ENCODE results near the gene NFIX. TPM values are rescaled to one million over a fixed set of nuclear protein-coding genes. Genes with fewer than 3 reads are reported as not detected.

Gene NFIX
- total and polyA plus RNA-seq, 2 of the 13 experiments (the other 11 are each of a cell fraction or from before 2014, with no cell fraction given), result 3.4 to 5.4 TPM

- peak; percentile 16; the same call in 1 of the 2 replicates for TF ChIP-seq ZNF501 (CRISPR knock-in tag; IDR thresholded peaks at IDR 0.05)
- no peak for TF ChIP-seq STAT5B (CRISPR knock-in tag; IDR thresholded peaks at IDR 0.05)
- no peak for TF ChIP-seq ZNF451 (CRISPR knock-in tag; IDR thresholded peaks at IDR 0.05)
- TF ChIP-seq, protein P1, sequence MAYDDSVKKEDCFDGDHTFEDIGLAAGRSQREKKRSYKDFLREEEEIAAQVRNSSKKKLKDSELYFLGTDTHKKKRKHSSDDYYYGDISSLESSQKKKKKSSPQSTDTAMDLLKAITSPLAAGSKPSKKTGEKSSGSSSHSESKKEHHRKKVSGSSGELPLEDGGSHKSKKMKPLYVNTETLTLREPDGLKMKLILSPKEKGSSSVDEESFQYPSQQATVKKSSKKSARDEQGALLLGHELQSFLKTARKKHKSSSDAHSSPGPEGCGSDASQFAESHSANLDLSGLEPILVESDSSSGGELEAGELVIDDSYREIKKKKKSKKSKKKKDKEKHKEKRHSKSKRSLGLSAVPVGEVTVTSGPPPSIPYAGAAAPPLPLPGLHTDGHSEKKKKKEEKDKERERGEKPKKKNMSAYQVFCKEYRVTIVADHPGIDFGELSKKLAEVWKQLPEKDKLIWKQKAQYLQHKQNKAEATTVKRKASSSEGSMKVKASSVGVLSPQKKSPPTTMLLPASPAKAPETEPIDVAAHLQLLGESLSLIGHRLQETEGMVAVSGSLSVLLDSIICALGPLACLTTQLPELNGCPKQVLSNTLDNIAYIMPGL (CRISPR knock-in tag; IDR thresholded peaks at IDR 0.05; ENCODE audit: borderline replicate concordance in 1 of 2, low read depth in 1 of 2), result peak; percentile 23 to 43; a peak in 1 of 4 replicates
- TF ChIP-seq ZNF34 (CRISPR knock-in tag; IDR thresholded peaks at IDR 0.05; ENCODE audit: borderline replicate concordance), result no peak
- peak; percentile 18; the same call in 1 of the 2 replicates for TF ChIP-seq MXD3 (CRISPR knock-in tag; IDR thresholded peaks at IDR 0.05)
- TF ChIP-seq, protein P2, sequence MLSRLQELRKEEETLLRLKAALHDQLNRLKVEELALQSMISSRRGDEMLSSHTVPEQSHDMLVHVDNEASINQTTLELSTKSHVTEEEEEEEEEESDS (CRISPR knock-in tag; IDR thresholded peaks at IDR 0.05; ENCODE audit: borderline replicate concordance), result no peak
- no peak for TF ChIP-seq ZNF567 (CRISPR knock-in tag; IDR thresholded peaks at IDR 0.05; ENCODE audit: borderline replicate concordance)
- no peak for TF ChIP-seq ARNT2 (CRISPR knock-in tag; IDR thresholded peaks at IDR 0.05; ENCODE audit: low read depth)
- TF ChIP-seq ZKSCAN1 (IDR thresholded peaks at IDR 0.05; ENCODE audit: low read length), result no peak
- no peak for TF ChIP-seq DR1 (CRISPR knock-in tag; IDR thresholded peaks at IDR 0.05)
- TF ChIP-seq PRPF4 (IDR thresholded peaks at IDR 0.05; ENCODE audit: low read depth, low read length, poor library complexity, severe bottlenecking), result no peak
- no peak for TF ChIP-seq ZHX1 (CRISPR knock-in tag; IDR thresholded peaks at IDR 0.05; ENCODE audit: low read depth)
- no peak for TF ChIP-seq LCORL (IDR thresholded peaks at IDR 0.05)
- TF ChIP-seq LCORL (CRISPR knock-in tag; IDR thresholded peaks at IDR 0.05), result peak; percentile 92
- TF ChIP-seq MED1 (CRISPR knock-in tag; IDR thresholded peaks at IDR 0.05), result peak; percentile 77
- TF ChIP-seq JUND (CRISPR knock-in tag; IDR thresholded peaks at IDR 0.05), result peak; percentile 88
- peak; percentile 92 for TF ChIP-seq HNF4A (CRISPR knock-in tag; IDR thresholded peaks at IDR 0.05)
- TF ChIP-seq RARG (CRISPR knock-in tag; IDR thresholded peaks at IDR 0.05; ENCODE audit: low read depth), result no peak
- no peak for TF ChIP-seq ZFP37 (CRISPR knock-in tag; IDR thresholded peaks at IDR 0.05; ENCODE audit: borderline replicate concordance)
- no peak for TF ChIP-seq NBN (conservative IDR thresholded peaks at IDR 0.05)
- no peak for TF ChIP-seq BCL3 (CRISPR knock-in tag; IDR thresholded peaks at IDR 0.05)
- TF ChIP-seq HOXA5 (CRISPR knock-in tag; IDR thresholded peaks at IDR 0.05), result no peak
- peak; percentile 88 for TF ChIP-seq RXRB (CRISPR knock-in tag; IDR thresholded peaks at IDR 0.05; ENCODE audit: borderline replicate concordance)
Observed at GRCh38 chr19:13012690-13013608, 17.7 kb downstream of the NFIX start (continued).
